PC-3 (cell line): ENCODE results near the gene STAG1. TPM values are rescaled to one million over a fixed set of nuclear protein-coding genes. Genes with fewer than 3 reads are reported as not detected.

ENCODE experiments used
- ATAC-seq: fragments of 200-7000 bp; cut with Tn5 transposase; 2 replicates; pipeline ENCODE4 v1.9.1; 2020; ENCODE audit warnings: mild to moderate bottlenecking, moderate library complexity
- BruUV-seq: library from RNA; stranded (reverse); fragments of 400-500 nt; replicated peaks from 2 replicates; lab custom pipeline; 2021; lab: Mats Ljungman, UMichigan
- CTCF ChIA-PET: fragments of 300-600 bp; sonication (Branson Sonifier 250); formaldehyde crosslinking; loops from one replicate; lab custom pipeline; 2022; ENCODE audit warnings: antibody characterized with exemption; lab: Charles Lee
- POLR2A ChIA-PET: fragments of 300-600 bp; sonication (Branson Sonifier 250); formaldehyde crosslinking; loops from one replicate; lab custom pipeline; 2022; ENCODE audit warnings: antibody characterized with exemption; ENCODE audit not compliant: unreplicated experiment; lab: Charles Lee
- DNase-seq: peaks from one replicate; pipeline ENCODE4 v3.0.0-alpha.2; 2015
- H2AFZ ChIP-seq: fragments of 300-600 bp; sonication (generic); 2 replicates; pipeline ENCODE4 v1.6.0; 2016; ENCODE audit warnings: antibody characterized with exemption, low read length
- H3F3A ChIP-seq: fragments of 300-600 bp; sonication (generic); one replicate; pipeline ENCODE4 v1.6.0; 2017; ENCODE audit warnings: antibody characterized with exemption, low read length, control low read depth, mild to moderate bottlenecking; ENCODE audit not compliant: unreplicated experiment
- H3K27ac ChIP-seq: fragments of 300-600 bp; sonication (generic); 2 replicates; pipeline ENCODE4 v1.5.1; 2016; ENCODE audit warnings: mild to moderate bottlenecking, low read length
- H3K27me3 ChIP-seq: fragments of 300-600 bp; sonication (generic); 2 replicates; pipeline ENCODE4 v1.6.1; 2016; ENCODE audit warnings: low read length, mixed read lengths
- H3K36me3 ChIP-seq: fragments of 300-600 bp; sonication (generic); 2 replicates; pipeline ENCODE4 v1.6.1; 2016; ENCODE audit warnings: low read depth, mixed run types, low read length, mixed read lengths
- H3K4me1 ChIP-seq: fragments of 300-600 bp; sonication (generic); 2 replicates; pipeline ENCODE4 v1.5.1; 2016; ENCODE audit warnings: low read length; ENCODE audit not compliant: insufficient read depth
- H3K4me2 ChIP-seq: fragments of 300-600 bp; sonication (generic); 2 replicates; pipeline ENCODE4 v1.6.0; 2016; ENCODE audit warnings: low read length
- H3K4me3 ChIP-seq: fragments of 300-600 bp; sonication (generic); 2 replicates; pipeline ENCODE4 v1.5.1; 2016; ENCODE audit warnings: mild to moderate bottlenecking, low read length, mixed read lengths
- H3K79me2 ChIP-seq: fragments of 300-600 bp; sonication (generic); 2 replicates; pipeline ENCODE4 v1.6.1; 2017; ENCODE audit warnings: low read length, mixed read lengths
- H3K9ac ChIP-seq: fragments of 300-600 bp; sonication (generic); 2 replicates; pipeline ENCODE4 v1.6.0; 2016; ENCODE audit warnings: mild to moderate bottlenecking, low read length
- H3K9me2 ChIP-seq: fragments of 300-600 bp; sonication (generic); replicated peaks from 2 replicates; pipeline ENCODE4 v1.6.1; 2016; ENCODE audit warnings: mixed run types, low read length, mixed read lengths
- H3K9me3 ChIP-seq: fragments of 300-600 bp; sonication (generic); 2 replicates; pipeline ENCODE4 v1.6.1; 2016; ENCODE audit warnings: low read length, mixed read lengths
- H4K20me1 ChIP-seq: fragments of 300-600 bp; sonication (generic); 2 replicates; pipeline ENCODE4 v1.6.1; 2016; ENCODE audit warnings: low read length, mixed read lengths
- CTCF ChIP-seq: fragments of 300-600 bp; sonication (generic); conservative IDR thresholded peaks from 2 replicates; pipeline ENCODE4 v1.5.1; 2017; ENCODE audit warnings: antibody characterized with exemption, low read depth, mild to moderate bottlenecking, low read length
- EZH2 ChIP-seq: fragments of 300-600 bp; sonication (generic); IDR thresholded peaks from one replicate; pipeline ENCODE4 v1.6.1; 2017; ENCODE audit warnings: antibody characterized with exemption, mild to moderate bottlenecking, low read length; ENCODE audit not compliant: unreplicated experiment
- EZH2phosphoT487 ChIP-seq: fragments of 300-600 bp; sonication (generic); IDR thresholded peaks from 2 replicates; pipeline ENCODE4 v1.6.1; 2018; ENCODE audit warnings: mild to moderate bottlenecking, antibody characterized with exemption, low read length, borderline replicate concordance
- intact Hi-C: fragments of 100-400 bp; cut with micrococcal nuclease; formaldehyde crosslinking; loops from 2 replicates; pipeline ENCODE4 v1.9.0; 2023
- total RNA-seq: library from RNA; depleted of rRNA; stranded (reverse); fragments of >200 nt; gene quantifications from 2 replicates; pipeline ENCODE4 v1.2.3, GENCODE V29; 2014; rRNA removed

Gene STAG1
- total RNA-seq, 1 experiment from 2014 or later = 14.6 TPM

- Histone ChIP-seq H3K27me3 (no peaks in the 10 kb centered on the region), H3K9ac (no peak overlapping the region), H3K4me2 (no peak overlapping the region), H4K20me1 (no peaks in the 10 kb centered on the region), H3K79me2 (no peaks in the 10 kb centered on the region), H3K27ac (no peak overlapping the region), H3K4me3 (no peak overlapping the region), H3K4me1 (no peaks in the 10 kb centered on the region), H3K9me2 (no peaks in the 10 kb centered on the region), H3K36me3 (no peaks in the 10 kb centered on the region), H2AFZ (no peak overlapping the region), H3K9me3 (no peaks in the 10 kb centered on the region), H3F3A (no peaks in the 10 kb centered on the region)
- ChIA-PET CTCF (no interaction called here), POLR2A (no interaction called here)
- intact Hi-C loops = no loop called here
- no peak for TF ChIP-seq EZH2
- TF ChIP-seq EZH2phosphoT487 = no peak
- no peak for TF ChIP-seq CTCF
- no peak for ATAC-seq
- DNase-seq = no peak
- BruUV-seq = no TSS peak
Measured at GRCh38 chr3:136292500-136292899, 459.7 kb downstream of the STAG1 start.

DNA sequence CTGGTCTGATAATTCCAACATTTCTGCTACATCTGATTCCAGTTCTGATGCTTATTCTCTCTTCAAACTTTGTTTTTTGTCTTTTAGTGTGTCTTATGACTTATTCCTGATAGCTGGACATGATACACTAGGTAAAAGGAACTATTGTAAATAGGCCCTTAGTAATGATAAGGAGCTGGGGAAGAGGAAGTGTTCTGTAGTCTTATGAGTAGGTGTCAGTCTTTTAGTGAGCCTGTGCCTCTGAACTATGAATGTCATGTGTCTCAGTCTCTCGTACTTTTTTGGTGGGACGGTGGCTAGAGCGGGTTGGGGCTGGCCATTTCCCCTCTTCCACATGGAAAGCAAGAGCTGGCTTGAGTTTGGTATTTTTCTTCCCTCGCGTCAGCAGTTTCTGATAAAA is 460.9 kb downstream of the STAG1 start:
- H3K9me2 ChIP-seq = no peaks in the 10 kb centered on the region
- intact Hi-C loops = no loop called here
- ChIA-PET POLR2A (interaction anchor here (0.6 kb wide), 1 partner anchor 46 kb away, joined by 5 read pairs; no protein-coding TSS in a partner anchor), CTCF (no interaction called here)
- DNase-seq (no peak), ATAC-seq (no peak)
- TF ChIP-seq EZH2 (no peak), EZH2phosphoT487 (no peak), CTCF (no peak)
- no peaks in the 10 kb centered on the region for H3K79me2 ChIP-seq
- no peaks in the 10 kb centered on the region for H3F3A ChIP-seq
- no peaks in the 10 kb centered on the region for H3K36me3 ChIP-seq
- H3K27me3 ChIP-seq = no peaks in the 10 kb centered on the region
- no peak overlapping the region for H3K9ac ChIP-seq
- H3K27ac ChIP-seq = no peak overlapping the region
- no TSS peak for BruUV-seq
- H3K4me3 ChIP-seq = no peak overlapping the region
- no peaks in the 10 kb centered on the region for H3K9me3 ChIP-seq
- H3K4me2 ChIP-seq = no peak overlapping the region
- H2AFZ ChIP-seq = no peak overlapping the region
- no peaks in the 10 kb centered on the region for H4K20me1 ChIP-seq
- no peaks in the 10 kb centered on the region for H3K4me1 ChIP-seq

Other genes starting within 250 kb of the STAG1 start
- 1.8 and 3.7 TPM in 2 replicates for gene SLC35G2, start 66.7 kb upstream of the STAG1 start, total RNA-seq
- gene NCK1, start 109.8 kb upstream of the STAG1 start, total RNA-seq = 15.3 and 16.5 TPM in 2 replicates
- 0.73 and 1.2 TPM in 2 replicates for gene IL20RB, start 205.6 kb upstream of the STAG1 start, total RNA-seq